ENCODE results near the gene ZNF793.

ZNF793 gene

GRCh38 chr19:37511821-37512220 lies 5.1 kb downstream of the ZNF793 start:
- H3F3A ChIP-seq (ENCODE audit: low read depth) = no peaks in the 10 kb centered on the region; the same call in 1 of the 2 replicates
- H3K4me1 ChIP-seq (ENCODE audit: insufficient read depth, low read length, poor library complexity, severe bottlenecking) = peaks cover 28% of the 10 kb centered on the region
- H3K27me3 ChIP-seq (ENCODE audit: insufficient read depth, low read length, poor library complexity, severe bottlenecking) = no peaks in the 10 kb centered on the region
- H3K9me3 ChIP-seq (ENCODE audit: insufficient read depth, low read depth, low read length) = no peaks in the 10 kb centered on the region
- H3K4me2 ChIP-seq (ENCODE audit: low read depth, low read length, poor library complexity, severe bottlenecking) = no peak overlapping the region
- no peaks in the 10 kb centered on the region for H4K20me1 ChIP-seq (ENCODE audit: insufficient read depth, low read length, poor library complexity, severe bottlenecking)
- peaks cover 21% of the 10 kb centered on the region for H3K79me2 ChIP-seq (ENCODE audit: insufficient read depth, low read length)
- H3K9me2 ChIP-seq (replicated peaks; ENCODE audit: low read depth, low read length) = no peaks in the 10 kb centered on the region
- TF ChIP-seq CTCF (conservative IDR thresholded peaks at IDR 0.05; ENCODE audit: low read length) (no peak), EZH2phosphoT487 (IDR thresholded peaks at IDR 0.05; ENCODE audit: borderline replicate concordance) (no peak)
- peaks cover 3% of the 10 kb centered on the region; the same call in 1 of the 2 replicates for H3K36me3 ChIP-seq (ENCODE audit: insufficient read depth, low read length)
- no peak overlapping the region for H3K9ac ChIP-seq (ENCODE audit: low read depth, low read length, poor library complexity, severe bottlenecking)
- no peak overlapping the region for H2AFZ ChIP-seq (ENCODE audit: low read length)
- no peak overlapping the region for H3K4me3 ChIP-seq (ENCODE audit: low read length, poor library complexity, severe bottlenecking)

GRCh38 chr19:37513397-37513796 lies 6.7 kb downstream of the ZNF793 start:
- no peaks in the 10 kb centered on the region for H3K9me3 ChIP-seq (ENCODE audit: insufficient read depth, low read depth, low read length)
- TF ChIP-seq EZH2phosphoT487 (IDR thresholded peaks at IDR 0.05; ENCODE audit: borderline replicate concordance) (no peak), CTCF (conservative IDR thresholded peaks at IDR 0.05; ENCODE audit: low read length) (no peak)
- H4K20me1 ChIP-seq (ENCODE audit: insufficient read depth, low read length, poor library complexity, severe bottlenecking) = no peaks in the 10 kb centered on the region
- H3K36me3 ChIP-seq (ENCODE audit: insufficient read depth, low read length) = peaks cover 3% of the 10 kb centered on the region; the same call in 1 of the 2 replicates
- peaks cover 19% of the 10 kb centered on the region for H3K4me1 ChIP-seq (ENCODE audit: insufficient read depth, low read length, poor library complexity, severe bottlenecking)
- no peaks in the 10 kb centered on the region for H3K9me2 ChIP-seq (replicated peaks; ENCODE audit: low read depth, low read length)
- no peaks in the 10 kb centered on the region; the same call in 1 of the 2 replicates for H3F3A ChIP-seq (ENCODE audit: low read depth)
- H3K4me3 ChIP-seq (ENCODE audit: low read length, poor library complexity, severe bottlenecking) = peak overlapping the region; percentile 54
- H3K79me2 ChIP-seq (ENCODE audit: insufficient read depth, low read length) = peaks cover 5% of the 10 kb centered on the region; the same call in 1 of the 2 replicates
- no peak overlapping the region for H2AFZ ChIP-seq (ENCODE audit: low read length)
- H3K9ac ChIP-seq (ENCODE audit: low read depth, low read length, poor library complexity, severe bottlenecking) = peak overlapping the region; percentile 61
- no peaks in the 10 kb centered on the region for H3K27me3 ChIP-seq (ENCODE audit: insufficient read depth, low read length, poor library complexity, severe bottlenecking)
- peak overlapping the region; percentile 78 for H3K4me2 ChIP-seq (ENCODE audit: low read depth, low read length, poor library complexity, severe bottlenecking)

- peaks cover 29% of the 10 kb centered on the region; the same call in 1 of the 2 replicates for H3K36me3 ChIP-seq (ENCODE audit: insufficient read depth, low read length)
- H3K9me2 ChIP-seq (replicated peaks; ENCODE audit: low read depth, low read length) = no peaks in the 10 kb centered on the region
- no peak overlapping the region for H2AFZ ChIP-seq (ENCODE audit: low read length)
These were observed 13.2 kb downstream of the ZNF793 start for GRCh38 chr19:37519890-37520289.

More at GRCh38 chr19:37519890-37520289, 13.2 kb downstream of the ZNF793 start:
- Histone ChIP-seq H3F3A (ENCODE audit: low read depth) (no peaks in the 10 kb centered on the region), H4K20me1 (ENCODE audit: insufficient read depth, low read length, poor library complexity, severe bottlenecking) (no peaks in the 10 kb centered on the region), H3K79me2 (ENCODE audit: insufficient read depth, low read length) (no peaks in the 10 kb centered on the region), H3K4me2 (ENCODE audit: low read depth, low read length, poor library complexity, severe bottlenecking) (no peak overlapping the region), H3K4me1 (ENCODE audit: insufficient read depth, low read length, poor library complexity, severe bottlenecking) (no peaks in the 10 kb centered on the region), H3K27me3 (ENCODE audit: insufficient read depth, low read length, poor library complexity, severe bottlenecking) (no peaks in the 10 kb centered on the region), H3K9me3 (ENCODE audit: insufficient read depth, low read depth, low read length) (no peaks in the 10 kb centered on the region; the same call in 1 of the 2 replicates), H3K4me3 (ENCODE audit: low read length, poor library complexity, severe bottlenecking) (no peak overlapping the region), H3K9ac (ENCODE audit: low read depth, low read length, poor library complexity, severe bottlenecking) (no peak overlapping the region)
- TF ChIP-seq CTCF (conservative IDR thresholded peaks at IDR 0.05; ENCODE audit: low read length) (no peak), EZH2phosphoT487 (IDR thresholded peaks at IDR 0.05; ENCODE audit: borderline replicate concordance) (no peak)
